HG02623 (cell line): ENCODE measurements around the gene RNF223.

ENCODE experiments used
- ATAC-seq: cut with Tn5 transposase; IDR thresholded peaks from one replicate; pipeline ENCODE4 v1.9.1; 2021; ENCODE audit warnings: moderate library complexity; ENCODE audit not compliant: unreplicated experiment

RNF223 gene

DNA sequence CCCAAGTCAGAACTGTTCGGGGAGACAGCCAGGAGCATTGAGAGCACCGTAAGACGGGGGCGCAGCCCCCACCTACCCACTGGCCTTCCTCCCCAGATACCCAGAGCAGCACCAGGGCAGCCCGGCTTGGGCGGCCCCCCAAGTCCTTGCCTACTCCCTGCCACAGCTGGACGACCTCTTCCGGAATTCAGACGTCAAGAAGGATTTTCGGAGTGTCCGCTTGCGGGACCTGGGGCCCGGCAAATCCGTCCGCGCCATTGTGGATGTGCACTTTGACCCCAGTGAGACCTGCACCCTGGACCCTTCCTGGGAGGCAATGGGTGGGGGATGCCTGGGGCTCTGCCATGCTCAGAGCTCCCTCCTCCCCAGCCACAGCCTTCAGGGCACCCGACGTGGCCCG, 26.7 kb downstream of the RNF223 start:
- no peak for ATAC-seq

- no peak for ATAC-seq
Measured at GRCh38 chr1:1046767-1047166, 27.3 kb downstream of the RNF223 start.

DNA sequence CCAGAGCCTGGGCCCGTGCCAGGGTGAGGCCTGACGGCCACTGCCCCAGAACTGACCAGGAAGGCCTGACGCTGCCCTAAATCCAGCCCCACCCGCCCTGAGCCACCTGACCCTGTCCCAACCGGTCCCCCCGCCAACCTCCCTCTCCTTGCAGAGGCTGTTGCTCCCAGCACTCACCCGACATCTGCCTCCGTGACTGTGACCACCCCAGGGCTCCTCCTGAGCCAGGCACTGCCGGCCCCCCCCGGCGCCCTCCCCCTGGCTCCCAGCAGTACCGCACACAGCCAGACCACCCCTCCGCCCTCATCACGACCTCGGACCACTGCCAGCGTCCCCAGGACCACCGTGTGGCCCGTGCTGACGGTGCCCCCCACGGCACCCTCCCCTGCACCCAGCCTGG, 27.9 kb downstream of the RNF223 start:
- no peak for ATAC-seq

DNA sequence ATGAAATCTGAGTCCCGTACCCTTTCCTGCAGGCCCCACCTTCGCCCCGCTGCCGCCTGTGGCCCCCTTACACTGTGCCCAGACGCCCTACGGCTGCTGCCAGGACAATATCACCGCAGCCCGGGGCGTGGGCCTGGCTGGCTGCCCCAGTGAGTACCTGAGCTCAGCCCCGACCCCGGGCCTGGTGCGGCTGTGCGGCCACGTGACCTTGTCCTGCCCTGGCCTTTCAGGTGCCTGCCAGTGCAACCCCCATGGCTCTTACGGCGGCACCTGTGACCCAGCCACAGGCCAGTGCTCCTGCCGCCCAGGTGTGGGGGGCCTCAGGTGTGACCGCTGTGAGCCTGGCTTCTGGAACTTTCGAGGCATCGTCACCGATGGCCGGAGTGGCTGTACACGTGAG, 29.0 kb downstream of the RNF223 start:
- no peak for ATAC-seq

DNA sequence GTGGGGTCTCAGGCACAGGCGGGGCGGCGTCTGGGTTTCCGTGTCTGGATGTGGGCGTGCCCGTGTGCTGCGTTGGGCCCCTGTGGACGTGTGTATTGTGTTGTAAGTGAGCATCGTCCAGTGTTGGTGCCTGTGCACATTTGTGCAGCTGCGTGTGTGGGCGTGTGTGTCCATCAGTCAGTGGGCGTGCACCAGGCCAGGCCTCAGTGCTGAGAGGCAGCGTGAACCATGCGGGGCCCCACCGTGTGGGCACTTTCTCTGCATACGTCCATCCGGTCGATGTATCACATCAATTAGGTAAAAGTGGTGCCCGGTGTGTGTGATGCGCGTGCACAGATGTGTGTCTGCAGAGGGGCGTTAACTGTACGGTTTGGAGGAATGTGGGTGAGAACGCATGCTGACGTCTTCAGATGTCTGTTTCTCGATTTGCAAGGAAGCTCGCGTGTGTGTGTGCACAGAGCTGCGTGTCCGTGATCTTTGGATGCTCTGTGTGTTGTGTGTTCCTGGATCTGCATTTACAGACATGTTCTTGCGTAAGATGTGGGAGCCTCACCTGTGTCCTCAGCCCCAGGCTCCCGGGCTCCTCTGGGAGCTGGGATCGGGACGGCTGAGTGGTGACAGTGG, 29.5 kb downstream of the RNF223 start:
- no peak for ATAC-seq

DNA sequence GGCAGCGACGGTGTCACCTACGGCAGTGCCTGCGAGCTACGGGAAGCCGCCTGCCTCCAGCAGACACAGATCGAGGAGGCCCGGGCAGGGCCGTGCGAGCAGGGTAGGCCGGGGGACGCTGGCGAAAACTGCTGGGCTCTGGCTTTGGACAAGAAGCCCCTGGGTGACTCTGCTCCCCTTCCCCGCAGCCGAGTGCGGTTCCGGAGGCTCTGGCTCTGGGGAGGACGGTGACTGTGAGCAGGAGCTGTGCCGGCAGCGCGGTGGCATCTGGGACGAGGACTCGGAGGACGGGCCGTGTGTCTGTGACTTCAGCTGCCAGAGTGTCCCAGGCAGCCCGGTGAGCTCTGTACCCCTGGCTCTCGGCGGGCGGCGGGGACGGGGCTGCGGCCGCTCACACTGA, 30.2 kb downstream of the RNF223 start:
- ATAC-seq: no peak

DNA sequence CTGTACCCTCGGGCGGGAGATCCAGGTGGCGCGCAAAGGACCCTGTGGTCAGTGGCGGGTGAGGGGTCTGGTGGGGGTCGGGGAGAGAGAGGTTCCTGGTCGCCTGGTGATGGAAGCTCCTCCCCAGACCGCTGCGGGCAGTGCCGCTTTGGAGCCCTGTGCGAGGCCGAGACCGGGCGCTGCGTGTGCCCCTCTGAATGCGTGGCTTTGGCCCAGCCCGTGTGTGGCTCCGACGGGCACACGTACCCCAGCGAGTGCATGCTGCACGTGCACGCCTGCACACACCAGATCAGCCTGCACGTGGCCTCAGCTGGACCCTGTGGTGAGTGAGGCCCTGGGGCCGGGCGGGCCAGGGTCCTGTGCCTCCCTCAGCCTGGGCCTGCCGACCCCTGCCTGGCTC, 30.7 kb downstream of the RNF223 start:
- ATAC-seq: no peak

DNA sequence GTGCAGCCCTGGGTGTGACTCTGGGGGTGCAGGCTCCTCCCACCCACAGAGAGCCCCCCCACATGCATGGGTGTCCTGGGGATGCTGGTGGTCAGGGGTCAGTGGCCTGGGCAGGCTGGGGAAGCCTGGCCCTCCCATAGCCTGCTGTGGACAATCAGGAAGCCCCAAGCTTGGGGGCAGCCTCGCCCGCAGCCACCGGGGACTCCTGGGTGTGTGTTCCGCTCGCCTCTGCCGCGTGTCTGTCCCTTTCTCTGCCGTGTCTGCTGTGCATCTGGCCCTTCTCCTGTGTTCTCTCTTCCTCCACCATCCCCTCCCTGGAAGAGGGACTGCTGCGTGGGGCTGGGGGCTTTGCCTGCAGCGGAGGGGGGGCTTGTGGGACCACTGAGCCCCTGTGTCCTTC, 31.3 kb downstream of the RNF223 start:
- ATAC-seq: no peak

GRCh38 chr1:1041873-1042272, 32.2 kb downstream of the RNF223 start:
- no peak for ATAC-seq

DNA sequence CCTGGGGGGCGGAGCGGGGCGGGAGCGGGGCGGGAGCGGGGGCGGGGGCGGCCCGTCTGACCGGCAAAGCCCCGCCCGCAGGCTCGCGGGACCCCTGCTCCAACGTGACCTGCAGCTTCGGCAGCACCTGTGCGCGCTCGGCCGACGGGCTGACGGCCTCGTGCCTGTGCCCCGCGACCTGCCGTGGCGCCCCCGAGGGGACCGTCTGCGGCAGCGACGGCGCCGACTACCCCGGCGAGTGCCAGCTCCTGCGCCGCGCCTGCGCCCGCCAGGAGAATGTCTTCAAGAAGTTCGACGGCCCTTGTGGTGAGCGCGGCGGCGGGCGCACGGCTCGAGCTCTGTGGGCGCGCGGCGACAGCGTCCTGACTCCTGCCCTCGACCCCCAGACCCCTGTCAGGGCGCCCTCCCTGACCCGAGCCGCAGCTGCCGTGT, 33.0 kb downstream of the RNF223 start:
- ATAC-seq: no peak

DNA sequence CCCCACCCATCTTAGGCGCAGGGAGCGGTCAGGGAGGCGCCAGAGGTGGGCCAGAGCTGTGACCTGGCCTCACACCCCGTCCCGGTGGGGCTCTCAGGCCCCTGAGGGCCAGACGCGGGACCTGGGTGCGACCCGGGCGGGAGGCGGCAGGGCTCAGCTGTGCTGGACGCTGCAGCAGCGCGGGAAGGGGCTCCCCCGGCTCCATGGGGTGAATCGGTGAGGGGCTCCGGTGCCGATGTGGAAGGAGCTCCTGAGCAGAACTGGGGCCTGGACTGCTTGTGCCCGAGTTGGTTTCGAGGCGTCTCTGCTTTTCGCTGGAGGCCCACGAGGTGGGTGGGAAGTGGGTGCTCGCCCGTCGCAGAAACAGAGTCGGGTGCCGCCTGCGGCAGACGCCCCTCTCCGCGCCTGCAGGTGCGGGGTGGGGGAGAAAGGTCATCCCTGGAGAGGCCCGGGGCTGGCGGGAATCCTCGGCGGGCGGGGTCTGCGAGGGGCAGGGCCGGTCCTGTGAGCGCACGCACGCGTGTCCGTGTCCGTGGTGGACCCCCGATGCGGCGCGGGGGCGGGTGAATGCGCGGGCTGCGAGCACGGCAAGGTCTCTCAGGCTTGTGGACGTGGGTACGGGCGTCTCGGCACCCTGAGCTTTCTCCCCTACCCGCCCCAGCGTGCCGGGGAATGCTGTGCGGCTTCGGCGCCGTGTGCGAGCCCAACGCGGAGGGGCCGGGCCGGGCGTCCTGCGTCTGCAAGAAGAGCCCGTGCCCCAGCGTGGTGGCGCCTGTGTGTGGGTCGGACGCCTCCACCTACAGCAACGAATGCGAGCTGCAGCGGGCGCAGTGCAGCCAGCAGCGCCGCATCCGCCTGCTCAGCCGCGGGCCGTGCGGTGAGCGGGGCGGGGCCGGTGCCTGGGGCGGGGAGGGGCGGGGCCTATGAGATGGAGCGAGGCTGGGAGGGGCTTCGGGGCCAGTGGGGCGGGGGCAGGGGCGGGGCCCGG, 33.8 kb downstream of the RNF223 start:
- no peak for ATAC-seq

DNA sequence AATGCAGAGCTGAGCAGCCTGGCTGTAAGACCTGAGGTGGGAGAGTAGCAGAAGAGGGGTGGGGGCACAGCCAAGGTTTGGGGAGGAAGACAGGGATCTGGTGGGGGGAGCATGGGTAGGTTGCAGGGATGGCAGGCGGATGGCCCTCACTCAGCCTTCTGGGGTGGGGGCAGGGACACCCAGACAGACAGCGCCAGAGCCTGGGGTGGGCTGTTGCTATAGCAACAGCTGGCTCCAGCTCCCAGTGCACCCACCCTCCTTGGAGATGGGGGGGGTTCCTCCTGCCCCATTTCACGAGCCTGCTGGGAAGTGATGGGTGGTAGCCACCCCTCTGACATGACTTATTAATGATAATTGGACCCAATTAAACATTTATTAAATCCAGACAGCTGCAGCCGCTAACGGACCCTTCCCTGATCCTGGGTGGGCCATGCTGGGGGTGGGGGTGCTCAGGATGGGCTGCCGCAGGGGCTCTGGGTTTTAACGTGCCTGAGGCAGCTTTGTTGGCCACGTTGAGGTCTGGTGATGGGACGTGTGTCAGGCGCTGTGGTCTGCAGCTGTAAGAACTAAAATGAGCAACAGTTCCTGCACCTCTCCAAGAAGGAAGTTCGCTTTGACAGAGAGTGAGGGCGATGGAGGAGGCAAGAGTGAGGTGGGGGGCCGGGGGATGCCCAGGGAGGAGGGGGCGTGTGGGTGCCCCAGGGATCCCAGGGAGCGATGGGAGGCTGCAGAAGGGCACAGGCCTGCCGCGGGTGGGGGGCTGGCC, 34.8 kb downstream of the RNF223 start:
- no peak for ATAC-seq

DNA sequence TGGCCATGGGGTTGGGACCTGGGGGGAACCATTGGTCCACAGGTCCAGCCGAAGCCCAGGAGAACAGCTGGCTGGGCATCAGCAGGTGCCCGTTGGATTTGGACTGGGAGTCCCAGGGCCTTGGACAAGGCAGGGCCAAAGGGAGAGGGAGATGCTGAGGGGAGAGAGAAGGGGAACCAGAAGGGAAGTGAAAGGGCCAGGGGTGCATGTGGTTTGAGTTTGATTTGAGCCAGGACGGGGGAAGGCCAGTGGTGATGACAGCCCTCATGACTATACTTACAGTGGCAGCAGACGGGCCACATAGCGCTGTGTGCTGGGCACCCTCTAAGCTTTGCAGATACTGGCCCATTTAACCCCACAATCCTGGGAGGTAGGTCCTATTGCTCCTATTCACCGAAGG, 35.4 kb downstream of the RNF223 start:
- no peak for ATAC-seq

DNA sequence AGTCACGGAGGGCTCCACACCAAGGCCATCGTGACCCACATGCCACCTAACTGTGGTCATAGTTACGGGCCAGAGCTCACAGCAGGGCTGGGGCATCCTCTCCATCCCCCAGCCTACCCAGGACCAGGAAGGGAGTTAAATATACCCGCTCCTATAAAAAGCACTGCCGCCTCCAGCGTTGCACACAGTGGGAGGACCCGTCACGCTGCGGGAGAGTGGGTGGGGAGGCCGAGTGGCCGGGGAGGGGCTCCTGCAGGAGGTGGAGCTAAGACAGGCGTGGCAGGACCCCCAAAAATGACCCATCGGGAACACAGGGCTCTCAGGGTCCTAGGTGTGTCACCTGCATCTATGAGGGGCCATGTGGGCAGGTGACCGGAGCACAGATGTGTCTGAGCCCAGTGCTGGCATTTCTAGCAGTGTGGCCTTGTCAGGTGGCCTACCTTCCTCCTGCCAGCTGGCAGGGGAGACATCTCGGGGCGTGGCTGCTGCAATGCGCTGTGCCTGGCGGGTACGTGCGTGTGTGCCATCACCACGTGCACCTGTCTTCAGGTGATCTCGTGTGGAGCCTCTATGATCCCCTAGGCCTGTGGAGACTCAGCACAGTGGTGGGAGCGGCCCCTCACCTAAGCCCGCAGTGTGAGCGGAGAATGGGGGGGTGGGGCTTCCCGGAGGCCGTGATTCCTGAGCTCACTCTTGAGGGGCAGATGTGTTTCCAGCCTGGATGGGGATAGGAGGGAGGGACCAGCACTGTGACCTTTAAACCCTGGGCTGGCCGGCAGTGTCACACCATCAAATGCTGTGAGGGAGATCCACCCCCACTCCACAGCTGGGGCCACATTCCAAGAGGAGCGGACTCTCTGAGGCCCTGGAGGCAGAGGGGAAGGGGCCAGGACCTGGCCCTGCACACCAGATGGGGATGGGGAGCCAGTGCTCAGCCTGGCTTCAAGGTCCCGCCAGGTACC, 36.5 kb downstream of the RNF223 start:
- ATAC-seq: no peak

- ATAC-seq: no peak
Measured at GRCh38 chr1:1035291-1035943, 38.7 kb downstream of the RNF223 start.

DNA sequence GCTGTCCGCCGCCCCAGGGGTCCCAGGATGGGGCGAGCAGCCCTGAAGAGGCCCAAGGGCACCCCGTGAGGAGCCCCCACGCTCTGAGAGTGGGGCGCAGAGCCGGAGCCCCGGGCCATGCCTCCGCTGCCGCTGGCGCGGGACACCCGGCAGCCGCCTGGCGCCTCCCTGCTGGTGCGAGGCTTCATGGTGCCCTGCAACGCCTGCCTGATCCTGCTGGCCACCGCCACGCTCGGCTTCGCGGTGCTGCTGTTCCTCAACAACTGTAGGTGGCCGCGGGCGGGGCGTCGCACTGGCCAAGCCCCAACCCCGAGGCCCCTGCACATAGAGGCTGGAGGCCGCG, 39.7 kb downstream of the RNF223 start:
- no peak for ATAC-seq

DNA sequence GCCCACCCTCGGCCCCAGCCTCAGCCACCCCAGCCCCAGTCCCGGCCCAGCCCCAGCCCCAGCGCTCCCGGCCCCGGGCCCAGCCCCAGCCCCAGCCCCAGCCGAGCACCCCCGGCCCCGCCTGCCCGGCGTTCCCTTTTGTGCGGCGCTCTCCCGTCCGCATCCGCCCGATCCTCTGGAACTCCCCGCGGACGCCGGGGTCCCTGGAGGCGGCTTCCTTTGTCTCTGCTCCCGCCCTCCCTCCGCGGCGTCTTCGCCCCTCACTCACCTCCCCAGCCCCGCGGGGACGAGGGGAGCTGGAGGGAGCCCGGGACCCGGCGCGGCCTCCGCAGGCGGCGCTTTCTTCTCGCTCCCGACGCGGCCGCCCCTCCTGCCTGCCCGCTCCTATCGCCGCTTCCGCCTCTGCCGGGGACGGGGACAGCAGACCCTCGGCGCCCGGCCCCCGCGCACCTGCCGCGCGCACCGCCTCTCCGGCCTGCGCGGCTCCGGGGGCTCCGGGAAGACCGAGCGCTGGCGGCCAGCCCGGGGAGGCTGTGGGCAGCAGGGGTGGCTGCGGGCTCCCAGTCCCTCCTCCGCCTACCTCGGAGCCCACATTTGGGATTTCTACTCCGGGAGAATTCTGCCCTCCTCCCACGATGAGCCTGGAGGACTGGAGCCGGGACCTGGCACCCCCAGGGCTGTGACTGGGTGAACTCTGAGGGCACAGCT, 40.2 kb downstream of the RNF223 start:
- no peak for ATAC-seq

- ATAC-seq: peak; percentile 82
Measured at GRCh38 chr1:1033009-1033587, 41.0 kb downstream of the RNF223 start.

DNA sequence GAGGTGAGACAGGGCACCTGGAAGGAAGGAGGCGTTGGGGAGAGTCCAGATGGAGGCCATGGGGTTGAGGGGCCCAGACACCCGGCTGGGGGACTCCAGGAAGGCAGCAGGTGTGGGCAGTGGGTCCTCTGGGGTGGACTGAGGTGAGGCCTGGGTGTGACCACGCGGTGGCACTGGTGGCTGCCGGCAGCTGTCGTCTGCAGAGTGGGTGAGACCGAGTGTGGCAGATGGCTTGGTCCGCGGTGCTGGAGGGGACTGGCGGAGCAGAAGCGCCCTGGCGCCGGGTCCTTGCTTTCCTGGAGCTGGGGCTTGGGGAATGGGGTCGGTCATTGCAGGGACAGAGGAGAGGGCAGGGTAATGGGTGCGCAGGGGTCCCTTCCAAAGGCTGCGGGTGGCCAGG, 41.7 kb downstream of the RNF223 start:
- no peak for ATAC-seq
